Measurements from ENCODE around the gene CPB2. TPM values are rescaled to one million over a fixed set of nuclear protein-coding genes. Genes with fewer than 3 reads are reported as not detected.
A peak's percentile ranks its signal among the peaks of the same experiment; 100 is the strongest.

The CPB2 gene
- total RNA-seq, 1 experiment from 2014 or later: 0.15 TPM

GRCh38 chr13:46146898-46147297 is 42.1 kb upstream of the CPB2 start:
- BruUV-seq (replicated peaks): no TSS peak
- H3K4me3 ChIP-seq (replicated peaks in 1 of 2; ENCODE audit: low read depth in 1 of 2, low read length in 2 of 2): no peak overlapping the region
- H3K9me3 ChIP-seq (ENCODE audit: control insufficient read depth in 1 of 2, insufficient read depth in 1 of 2, low read depth in 1 of 2, low read length in 2 of 2): no peaks in the 10 kb centered on the region
- H3K27me3 ChIP-seq (ENCODE audit: insufficient read depth, low read length): peaks cover 13% of the 10 kb centered on the region; the same call in 1 of the 2 replicates
- intact Hi-C loops (cut with micrococcal nuclease): loop anchor here (2.0 kb wide), 1 partner anchor 174 kb away; no protein-coding TSS in a partner anchor
- DNase-seq (ENCODE audit: low read depth, low spot score): no peak
- H3K36me3 ChIP-seq (ENCODE audit: control insufficient read depth in 1 of 2, insufficient read depth in 2 of 2, low read length in 2 of 2): no peaks in the 10 kb centered on the region
- H3K9ac ChIP-seq (ENCODE audit: low read length): no peak overlapping the region
- peak; percentile 65; the same call in 1 of the 2 replicates for ATAC-seq
- H3K9me2 ChIP-seq (ENCODE audit: insufficient read depth): no peaks in the 10 kb centered on the region
- no peaks in the 10 kb centered on the region for H3K4me1 ChIP-seq (ENCODE audit: control insufficient read depth in 1 of 2, insufficient read depth in 2 of 2, low read length in 2 of 2)
- no peak overlapping the region for H2AFZ ChIP-seq (ENCODE audit: low read depth, low read length, poor library complexity, severe bottlenecking)
- no peak overlapping the region for H3K27ac ChIP-seq (ENCODE audit: low read depth, low read length)
- ChIA-PET POLR2A (no interaction called here), RAD21 (ENCODE audit: low non-redundant PET in 1 of 2, low total read pairs in 2 of 2, uncharacterized antibody in 2 of 2, unreplicated experiment in 2 of 2) (no interaction called here), CTCF (no interaction called here)
- no peaks in the 10 kb centered on the region for H4K20me1 ChIP-seq (ENCODE audit: insufficient read depth)
- no peak overlapping the region for H3K4me2 ChIP-seq (ENCODE audit: low read length)
- TF ChIP-seq CTCF (IDR thresholded peaks at IDR 0.05 in 2 of 3, conservative IDR thresholded peaks at IDR 0.05 in 1 of 3; ENCODE audit: borderline replicate concordance in 1 of 3, insufficient read depth in 1 of 3, low read depth in 2 of 3, low read length in 2 of 3) (peak; percentile 19 to 37 (median 30); a peak in 5 of 6 replicates), EGR1 (IDR thresholded peaks at IDR 0.05; ENCODE audit: low read depth) (no peak), RAD21 (IDR thresholded peaks at IDR 0.05; ENCODE audit: low read depth) (peak; percentile 51), EZH2 (IDR thresholded peaks at IDR 0.05) (no peak)
- no peaks in the 10 kb centered on the region for H3K79me2 ChIP-seq (ENCODE audit: insufficient read depth, low read length)

GRCh38 chr13:46145950-46146349 is 41.1 kb upstream of the CPB2 start:
- Histone ChIP-seq H3K79me2 (ENCODE audit: insufficient read depth, low read length) (no peaks in the 10 kb centered on the region), H2AFZ (ENCODE audit: low read depth, low read length, poor library complexity, severe bottlenecking) (no peak overlapping the region), H3K36me3 (ENCODE audit: control insufficient read depth in 1 of 2, insufficient read depth in 2 of 2, low read length in 2 of 2) (no peaks in the 10 kb centered on the region), H3K9me2 (ENCODE audit: insufficient read depth) (no peaks in the 10 kb centered on the region), H3K9ac (ENCODE audit: low read length) (no peak overlapping the region), H4K20me1 (ENCODE audit: insufficient read depth) (no peaks in the 10 kb centered on the region), H3K4me1 (ENCODE audit: control insufficient read depth in 1 of 2, insufficient read depth in 2 of 2, low read length in 2 of 2) (no peaks in the 10 kb centered on the region), H3K4me2 (ENCODE audit: low read length) (no peak overlapping the region), H3K4me3 (replicated peaks in 1 of 2; ENCODE audit: low read depth in 1 of 2, low read length in 2 of 2) (no peak overlapping the region), H3K27ac (ENCODE audit: low read depth, low read length) (no peak overlapping the region), H3K27me3 (ENCODE audit: insufficient read depth, low read length) (peaks cover 13% of the 10 kb centered on the region; the same call in 1 of the 2 replicates), H3K9me3 (ENCODE audit: control insufficient read depth in 1 of 2, insufficient read depth in 1 of 2, low read depth in 1 of 2, low read length in 2 of 2) (no peaks in the 10 kb centered on the region)
- ChIA-PET CTCF (no interaction called here), POLR2A (no interaction called here), RAD21 (ENCODE audit: low non-redundant PET in 1 of 2, low total read pairs in 2 of 2, uncharacterized antibody in 2 of 2, unreplicated experiment in 2 of 2) (no interaction called here)
- DNase-seq (ENCODE audit: low read depth, low spot score) (no peak), ATAC-seq (no peak)
- TF ChIP-seq POLR2A (IDR thresholded peaks at IDR 0.05; ENCODE audit: borderline replicate concordance, extremely low read depth, insufficient read depth, insufficient read length) (no peak), CBX3 (IDR thresholded peaks at IDR 0.05; ENCODE audit: low read depth) (no peak), JUND (IDR thresholded peaks at IDR 0.05) (no peak), POLR2AphosphoS5 (IDR thresholded peaks at IDR 0.05; ENCODE audit: low read depth, low read length) (no peak), ZNF274 (IDR thresholded peaks at IDR 0.05; ENCODE audit: low read depth, low read length) (no peak), CTCF (IDR thresholded peaks at IDR 0.05 in 2 of 3, conservative IDR thresholded peaks at IDR 0.05 in 1 of 3; ENCODE audit: borderline replicate concordance in 1 of 3, insufficient read depth in 1 of 3, low read depth in 2 of 3, low read length in 2 of 3) (no peak), ZBTB33 (IDR thresholded peaks at IDR 0.05; ENCODE audit: extremely low read depth, insufficient replicate concordance, low read length) (no peak), RAD21 (IDR thresholded peaks at IDR 0.05; ENCODE audit: low read depth) (no peak), SRF (IDR thresholded peaks at IDR 0.05; ENCODE audit: low read depth) (no peak), ZFX (IDR thresholded peaks at IDR 0.05) (no peak)
- intact Hi-C loops (cut with micrococcal nuclease): loop anchor here (2.0 kb wide), 1 partner anchor 175 kb away; no protein-coding TSS in a partner anchor
- no TSS peak for BruUV-seq (replicated peaks)

Data from HCT116 (cell line).